Liver (tissue), 9 donors: ENCODE measurements around the gene KCTD16. TPM values are rescaled to one million over a fixed set of nuclear protein-coding genes. Genes with fewer than 3 reads are reported as not detected.

Experiments used
- DNase-seq: peaks from one replicate; pipeline ENCODE4 v3.0.0-alpha.2; 2017; ENCODE audit warnings: low spot score
- H3K27ac ChIP-seq, 2 donors: one replicate each; pipeline ENCODE4 v1.7.0; 2013; ENCODE audit warnings: inconsistent platforms in 2 of 2, low read length in 2 of 2, control low read depth in 1 of 2, low read depth in 1 of 2, mild to moderate bottlenecking in 1 of 2
- H3K27me3 ChIP-seq, 4 donors: one replicate each; pipeline versions ENCODE4 v1.6.1 to v1.7.0; 2013; ENCODE audit warnings: low read length in 3 of 4, inconsistent platforms in 1 of 4, mild to moderate bottlenecking in 1 of 4, moderate library complexity in 1 of 4; ENCODE audit not compliant: control insufficient read depth in 4 of 4, insufficient read depth in 4 of 4
- H3K36me3 ChIP-seq, 4 donors: one replicate each; pipeline versions ENCODE4 v1.6.1 to v1.7.0; 2013; ENCODE audit warnings: low read length in 3 of 4, mild to moderate bottlenecking in 3 of 4, low read depth in 1 of 4, moderate library complexity in 1 of 4; ENCODE audit not compliant: control insufficient read depth in 4 of 4, insufficient read depth in 3 of 4
- H3K4me1 ChIP-seq, 4 donors: one replicate each; pipeline versions ENCODE4 v1.6.1 to v1.7.0; 2013; ENCODE audit warnings: low read length in 3 of 4, mild to moderate bottlenecking in 3 of 4, moderate library complexity in 1 of 4; ENCODE audit not compliant: control insufficient read depth in 4 of 4, insufficient read depth in 4 of 4
- H3K4me3 ChIP-seq, 3 donors: one replicate each; pipeline versions ENCODE4 v1.6.1 to v1.7.0; 2013; ENCODE audit warnings: low read length in 3 of 3, control low read depth in 1 of 3, low read depth in 1 of 3, mild to moderate bottlenecking in 1 of 3
- H3K9ac ChIP-seq, 2 donors: one replicate each; pipeline ENCODE4 v1.7.0; 2013; ENCODE audit warnings: low read length in 2 of 2, mild to moderate bottlenecking in 2 of 2, moderate library complexity in 2 of 2, control low read depth in 1 of 2, low read depth in 1 of 2
- H3K9me3 ChIP-seq, 4 donors: one replicate each; pipeline versions ENCODE4 v1.6.1 to v1.7.0; 2013; ENCODE audit warnings: low read length in 3 of 4; ENCODE audit not compliant: control insufficient read depth in 4 of 4
- ATF3 ChIP-seq: IDR thresholded peaks from 2 replicates; pipeline ENCODE4 v1.6.1; 2016; ENCODE audit warnings: antibody characterized with exemption
- EGR1 ChIP-seq, 2 donors: IDR thresholded peaks; 2 replicates each; pipeline ENCODE4 v1.6.1; 2016 to 2018; ENCODE audit warnings: antibody characterized with exemption in 2 of 2, low read depth in 2 of 2
- FOXA1 ChIP-seq: IDR thresholded peaks from 2 replicates; pipeline ENCODE4 v1.6.1; 2016; ENCODE audit warnings: antibody characterized with exemption
- FOXA2 ChIP-seq: IDR thresholded peaks from 2 replicates; pipeline ENCODE4 v1.6.1; 2016; ENCODE audit warnings: antibody characterized with exemption
- GABPA ChIP-seq, 2 donors: IDR thresholded peaks in 1 of 2; conservative IDR thresholded peaks in 1 of 2; 2 replicates each; pipeline ENCODE4 v1.6.1; 2016; ENCODE audit warnings: antibody characterized with exemption in 2 of 2, mild to moderate bottlenecking in 1 of 2, moderate library complexity in 1 of 2
- HNF4G ChIP-seq: IDR thresholded peaks from 2 replicates; pipeline ENCODE4 v1.6.1; 2016; ENCODE audit warnings: antibody characterized with exemption
- JUND ChIP-seq, 2 donors: IDR thresholded peaks; 2 replicates each; pipeline ENCODE4 v1.6.1; 2016; ENCODE audit warnings: antibody characterized with exemption in 2 of 2
- MAX ChIP-seq: IDR thresholded peaks from 2 replicates; pipeline ENCODE4 v1.6.1; 2016; ENCODE audit warnings: antibody characterized with exemption
- NR2F2 ChIP-seq: IDR thresholded peaks from 2 replicates; pipeline ENCODE4 v1.6.1; 2016; ENCODE audit warnings: antibody characterized with exemption
- RAD21 ChIP-seq, 2 donors: IDR thresholded peaks; 2 replicates each; pipeline ENCODE4 v1.6.1; 2016; ENCODE audit warnings: antibody characterized with exemption in 2 of 2, mild to moderate bottlenecking in 2 of 2
- SP1 ChIP-seq: IDR thresholded peaks from 2 replicates; pipeline ENCODE4 v1.6.1; 2018; ENCODE audit warnings: antibody characterized with exemption, mild to moderate bottlenecking
- TAF1 ChIP-seq: conservative IDR thresholded peaks from 2 replicates; pipeline ENCODE4 v1.6.1; 2016; ENCODE audit warnings: antibody characterized with exemption, mild to moderate bottlenecking
- YY1 ChIP-seq: IDR thresholded peaks from 2 replicates; pipeline ENCODE4 v1.6.1; 2016; ENCODE audit warnings: antibody characterized with exemption, mild to moderate bottlenecking
- WGBS: extraction: QIAGEN DNeasy Blood & Tissue Kit; methylation state at CpG from one replicate; pipeline ENCODE4 v1.1.7; 2013; 5-methylcytosine and 5-hydroxymethylcytosine counted together
- polyA plus RNA-seq, 2 donors: library from polyadenylated mRNA; stranded (reverse) in 1 of 2; unstranded in 1 of 2; fragments of 200-250 nt in 1 of 2; fragments of >200 nt in 1 of 2; fragmentation: Nextera tagmentation in 1 of 2; extraction: Ambion mirVana in 1 of 2; gene quantifications; one replicate each; pipeline versions ENCODE4 v1.2.1 to v1.2.3, GENCODE V29; 2013 to 2015
- total RNA-seq, 2 donors: library from RNA; depleted of rRNA; stranded (reverse); fragments of >200 nt; gene quantifications; one replicate each; pipeline ENCODE4 v1.2.3, GENCODE V29; 2014
- TF ChIP-seq, protein P1 (sequence below): IDR thresholded peaks from 2 replicates; pipeline ENCODE4 v1.6.1; 2016; ENCODE audit warnings: antibody characterized with exemption
- TF ChIP-seq, protein P2 (sequence below): IDR thresholded peaks from 2 replicates; pipeline ENCODE4 v1.6.1; 2016; ENCODE audit warnings: antibody characterized with exemption, mild to moderate bottlenecking
- TF ChIP-seq, protein P3 (sequence below): fragments of 150-350 bp; IDR thresholded peaks from 2 replicates; pipeline ENCODE4 v1.5.1; 2017; ENCODE audit warnings: improper control_type of control experiment, low read depth, low read length; ENCODE audit not compliant: missing input control
- donor health status: healthy.
- donor health status: healthy.
- donor health status: healthy.
- donor health status: healthy.
- donor health status: healthy.

KCTD16 gene
- total and polyA plus RNA-seq, 4 donors, result under 0.01 to 0.05 (median 0.01) TPM; not detected in 1

GRCh38 chr5:144232285-144232684 lies 61.6 kb downstream of the KCTD16 start (continued):
- TF ChIP-seq, protein P1, sequence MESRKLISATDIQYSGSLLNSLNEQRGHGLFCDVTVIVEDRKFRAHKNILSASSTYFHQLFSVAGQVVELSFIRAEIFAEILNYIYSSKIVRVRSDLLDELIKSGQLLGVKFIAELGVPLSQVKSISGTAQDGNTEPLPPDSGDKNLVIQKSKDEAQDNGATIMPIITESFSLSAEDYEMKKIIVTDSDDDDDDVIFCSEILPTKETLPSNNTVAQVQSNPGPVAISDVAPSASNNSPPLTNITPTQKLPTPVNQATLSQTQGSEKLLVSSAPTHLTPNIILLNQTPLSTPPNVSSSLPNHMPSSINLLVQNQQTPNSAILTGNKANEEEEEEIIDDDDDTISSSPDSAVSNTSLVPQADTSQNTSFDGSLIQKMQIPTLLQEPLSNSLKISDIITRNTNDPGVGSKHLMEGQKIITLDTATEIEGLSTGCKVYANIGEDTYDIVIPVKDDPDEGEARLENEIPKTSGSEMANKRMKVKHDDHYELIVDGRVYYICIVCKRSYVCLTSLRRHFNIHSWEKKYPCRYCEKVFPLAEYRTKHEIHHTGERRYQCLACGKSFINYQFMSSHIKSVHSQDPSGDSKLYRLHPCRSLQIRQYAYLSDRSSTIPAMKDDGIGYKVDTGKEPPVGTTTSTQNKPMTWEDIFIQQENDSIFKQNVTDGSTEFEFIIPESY, result no peak
- TF ChIP-seq YY1 (no peak), SP1 (no peak), EGR1 (IDR thresholded peaks at IDR 0.05; ENCODE audit: low read depth in 2 of 2) (no peak), HNF4G (no peak), RAD21 (IDR thresholded peaks at IDR 0.05) (no peak)

GRCh38 chr5:144236499-144236898 lies 65.8 kb downstream of the KCTD16 start:
- Histone ChIP-seq H3K4me1 (no peaks in the 10 kb centered on the region), H3K9ac (no peak overlapping the region), H3K36me3 (no peaks in the 10 kb centered on the region), H3K4me3 (no peak overlapping the region), H3K27me3 (no peaks in the 10 kb centered on the region), H3K27ac (no peak overlapping the region), H3K9me3 (no peaks in the 10 kb centered on the region)
- 82% methylated on average over 2 of the region's 2 CpGs for WGBS
- no peak for DNase-seq
- no peak for TF ChIP-seq MAX
- TF ChIP-seq, protein P2, sequence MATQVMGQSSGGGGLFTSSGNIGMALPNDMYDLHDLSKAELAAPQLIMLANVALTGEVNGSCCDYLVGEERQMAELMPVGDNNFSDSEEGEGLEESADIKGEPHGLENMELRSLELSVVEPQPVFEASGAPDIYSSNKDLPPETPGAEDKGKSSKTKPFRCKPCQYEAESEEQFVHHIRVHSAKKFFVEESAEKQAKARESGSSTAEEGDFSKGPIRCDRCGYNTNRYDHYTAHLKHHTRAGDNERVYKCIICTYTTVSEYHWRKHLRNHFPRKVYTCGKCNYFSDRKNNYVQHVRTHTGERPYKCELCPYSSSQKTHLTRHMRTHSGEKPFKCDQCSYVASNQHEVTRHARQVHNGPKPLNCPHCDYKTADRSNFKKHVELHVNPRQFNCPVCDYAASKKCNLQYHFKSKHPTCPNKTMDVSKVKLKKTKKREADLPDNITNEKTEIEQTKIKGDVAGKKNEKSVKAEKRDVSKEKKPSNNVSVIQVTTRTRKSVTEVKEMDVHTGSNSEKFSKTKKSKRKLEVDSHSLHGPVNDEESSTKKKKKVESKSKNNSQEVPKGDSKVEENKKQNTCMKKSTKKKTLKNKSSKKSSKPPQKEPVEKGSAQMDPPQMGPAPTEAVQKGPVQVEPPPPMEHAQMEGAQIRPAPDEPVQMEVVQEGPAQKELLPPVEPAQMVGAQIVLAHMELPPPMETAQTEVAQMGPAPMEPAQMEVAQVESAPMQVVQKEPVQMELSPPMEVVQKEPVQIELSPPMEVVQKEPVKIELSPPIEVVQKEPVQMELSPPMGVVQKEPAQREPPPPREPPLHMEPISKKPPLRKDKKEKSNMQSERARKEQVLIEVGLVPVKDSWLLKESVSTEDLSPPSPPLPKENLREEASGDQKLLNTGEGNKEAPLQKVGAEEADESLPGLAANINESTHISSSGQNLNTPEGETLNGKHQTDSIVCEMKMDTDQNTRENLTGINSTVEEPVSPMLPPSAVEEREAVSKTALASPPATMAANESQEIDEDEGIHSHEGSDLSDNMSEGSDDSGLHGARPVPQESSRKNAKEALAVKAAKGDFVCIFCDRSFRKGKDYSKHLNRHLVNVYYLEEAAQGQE, result no peak

DNA sequence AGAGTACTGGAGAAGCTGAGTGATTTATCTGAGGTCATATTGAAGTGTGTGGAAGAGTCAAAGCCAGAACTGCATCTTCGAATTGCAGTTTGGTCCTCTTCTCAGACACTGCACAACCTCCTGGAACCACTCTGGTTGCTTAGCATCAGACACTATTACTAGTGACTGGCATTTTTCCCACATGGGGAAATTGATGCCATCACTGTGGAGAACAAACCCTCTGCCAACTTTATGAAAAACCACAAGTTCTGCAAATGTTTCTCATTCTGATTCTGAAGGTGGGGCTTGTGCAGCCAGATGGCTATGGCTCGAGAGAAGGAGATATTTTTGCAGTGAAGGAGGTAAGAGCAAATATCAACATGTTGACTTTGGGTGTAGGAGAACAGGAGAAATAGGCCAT lies 67.2 kb downstream of the KCTD16 start:
- Histone ChIP-seq H3K9ac (no peak overlapping the region), H3K27ac (no peak overlapping the region), H3K36me3 (no peaks in the 10 kb centered on the region), H3K9me3 (no peaks in the 10 kb centered on the region), H3K4me3 (no peak overlapping the region), H3K27me3 (no peaks in the 10 kb centered on the region), H3K4me1 (no peaks in the 10 kb centered on the region)
- WGBS, result 44% methylated on average over 2 of the region's 2 CpGs
- no peak for DNase-seq
- no peak for TF ChIP-seq MAX
- no peak for TF ChIP-seq TAF1
- no peak for TF ChIP-seq SP1
- TF ChIP-seq EGR1 (IDR thresholded peaks at IDR 0.05; ENCODE audit: low read depth in 2 of 2), result no peak
- no peak for TF ChIP-seq ATF3
- TF ChIP-seq GABPA (IDR thresholded peaks at IDR 0.05 in 1 of 2, conservative IDR thresholded peaks at IDR 0.05 in 1 of 2), result no peak
- no peak for TF ChIP-seq NR2F2
- TF ChIP-seq, protein P2, result no peak
- TF ChIP-seq, protein P3, sequence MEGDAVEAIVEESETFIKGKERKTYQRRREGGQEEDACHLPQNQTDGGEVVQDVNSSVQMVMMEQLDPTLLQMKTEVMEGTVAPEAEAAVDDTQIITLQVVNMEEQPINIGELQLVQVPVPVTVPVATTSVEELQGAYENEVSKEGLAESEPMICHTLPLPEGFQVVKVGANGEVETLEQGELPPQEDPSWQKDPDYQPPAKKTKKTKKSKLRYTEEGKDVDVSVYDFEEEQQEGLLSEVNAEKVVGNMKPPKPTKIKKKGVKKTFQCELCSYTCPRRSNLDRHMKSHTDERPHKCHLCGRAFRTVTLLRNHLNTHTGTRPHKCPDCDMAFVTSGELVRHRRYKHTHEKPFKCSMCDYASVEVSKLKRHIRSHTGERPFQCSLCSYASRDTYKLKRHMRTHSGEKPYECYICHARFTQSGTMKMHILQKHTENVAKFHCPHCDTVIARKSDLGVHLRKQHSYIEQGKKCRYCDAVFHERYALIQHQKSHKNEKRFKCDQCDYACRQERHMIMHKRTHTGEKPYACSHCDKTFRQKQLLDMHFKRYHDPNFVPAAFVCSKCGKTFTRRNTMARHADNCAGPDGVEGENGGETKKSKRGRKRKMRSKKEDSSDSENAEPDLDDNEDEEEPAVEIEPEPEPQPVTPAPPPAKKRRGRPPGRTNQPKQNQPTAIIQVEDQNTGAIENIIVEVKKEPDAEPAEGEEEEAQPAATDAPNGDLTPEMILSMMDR, result no peak
- TF ChIP-seq FOXA2, result no peak
- no peak for TF ChIP-seq RAD21 (IDR thresholded peaks at IDR 0.05)
- TF ChIP-seq JUND (IDR thresholded peaks at IDR 0.05), result no peak
- no peak for TF ChIP-seq YY1
- no peak for TF ChIP-seq HNF4G
- TF ChIP-seq FOXA1, result no peak
- TF ChIP-seq, protein P1, result no peak
